Endothelial cell of umbilical vein (primary cell): ENCODE results near the gene PRR15. TPM values are rescaled to one million over a fixed set of nuclear protein-coding genes. Genes with fewer than 3 reads are reported as not detected.

Experiments used
- BruUV-seq: library from RNA; stranded (reverse); fragments of 400-500 nt; replicated peaks from 2 replicates; lab custom pipeline; 2021; lab: Mats Ljungman, UMichigan
- CTCF ChIA-PET: fragments of 300-600, 350-600 bp; sonication (Branson Sonifier 250); formaldehyde crosslinking; loops from one replicate; lab custom pipeline; 2021; ENCODE audit warnings: antibody characterized with exemption, inconsistent platforms; lab: Charles Lee
- POLR2A ChIA-PET: fragments of 300-600, 350-600 bp; sonication (Branson Sonifier 250); formaldehyde crosslinking; loops from one replicate; lab custom pipeline; 2021; ENCODE audit warnings: antibody characterized with exemption, inconsistent platforms; lab: Charles Lee
- DNase-seq: peaks from one replicate; pipeline ENCODE4 v3.0.0-alpha.2; 2011; ENCODE audit warnings: low read depth, low spot score
- FAIRE-seq: peaks from 2 replicates; lab custom pipeline; 2011; peaks lifted over from hg19 to GRCh38; lab: Jason Lieb, UNC
- H2AFZ ChIP-seq: 2 replicates; pipeline ENCODE4 v1.6.0; 2012; ENCODE audit warnings: low read depth, low read length, control low read depth, inconsistent platforms
- H3K27ac ChIP-seq: 2 replicates; pipeline ENCODE4 v1.5.1; 2011; ENCODE audit warnings: low read depth, mild to moderate bottlenecking, control low read depth, low read length, moderate library complexity; ENCODE audit not compliant: insufficient read depth
- H3K27me3 ChIP-seq, 2 experiments: 2 replicates each; pipeline versions ENCODE4 v1.6.0 to v1.6.1; 2011; ENCODE audit warnings: low read length in 2 of 2, mixed read lengths in 1 of 2; ENCODE audit not compliant: control insufficient read depth in 2 of 2, insufficient read depth in 2 of 2
- H3K36me3 ChIP-seq, 2 experiments: 2 replicates in 1 of 2; 3 replicates in 1 of 2; pipeline ENCODE4 v1.5.1; 2011; ENCODE audit warnings: low read length in 2 of 2, mild to moderate bottlenecking in 1 of 2, moderate library complexity in 1 of 2; ENCODE audit not compliant: control insufficient read depth in 2 of 2, insufficient read depth in 2 of 2; ENCODE audit errors: extremely low read depth in 1 of 2
- H3K4me1 ChIP-seq: 3 replicates; pipeline ENCODE4 v1.5.1; 2011; ENCODE audit warnings: mild to moderate bottlenecking, low read length; ENCODE audit not compliant: control insufficient read depth, insufficient read depth; ENCODE audit errors: extremely low read depth
- H3K4me2 ChIP-seq: 2 replicates; pipeline ENCODE4 v1.6.1; 2011; ENCODE audit warnings: low read length, control low read depth, mixed read lengths; ENCODE audit not compliant: insufficient read depth
- H3K4me3 ChIP-seq, 3 experiments: fragments of 200-600 bp in 1 of 3; sonication (generic), shearing (Covaris generic) in 1 of 3; replicated peaks in 1 of 3; 2 replicates each; pipeline ENCODE4 v1.5.1; 2011 to 2016; ENCODE audit warnings: control low read depth in 3 of 3, low read length in 3 of 3, mild to moderate bottlenecking in 2 of 3, inconsistent platforms in 1 of 3, low read depth in 1 of 3, moderate library complexity in 1 of 3; ENCODE audit not compliant: insufficient read depth in 1 of 3
- H3K79me2 ChIP-seq: 2 replicates; pipeline ENCODE4 v1.6.0; 2012; ENCODE audit warnings: low read length, inconsistent platforms; ENCODE audit not compliant: control insufficient read depth, insufficient read depth
- H3K9ac ChIP-seq: replicated peaks from 2 replicates; pipeline ENCODE3; 2011; ENCODE audit warnings: low read length, control low read depth; ENCODE audit not compliant: insufficient read depth; ENCODE audit errors: extremely low read depth
- H3K9me1 ChIP-seq: replicated peaks from 3 replicates; pipeline ENCODE4 v1.6.0; 2011; ENCODE audit warnings: mild to moderate bottlenecking, low read length; ENCODE audit not compliant: control insufficient read depth, insufficient read depth; ENCODE audit errors: extremely low read depth
- H3K9me3 ChIP-seq: replicated peaks from 2 replicates; pipeline ENCODE4 v1.5.1; 2012; ENCODE audit warnings: low read length, inconsistent platforms; ENCODE audit not compliant: control insufficient read depth, insufficient read depth
- H4K20me1 ChIP-seq: replicated peaks from 2 replicates; pipeline ENCODE3; 2011; ENCODE audit warnings: mild to moderate bottlenecking, low read length; ENCODE audit not compliant: control insufficient read depth, insufficient read depth; ENCODE audit errors: extremely low read depth
- CTCF ChIP-seq, 2 donors: IDR thresholded peaks; 1 replicate in 1 of 2; 2 replicates in 1 of 2; pipeline ENCODE4 v1.5.1; 2011; ENCODE audit warnings: low read length in 2 of 2, mild to moderate bottlenecking in 2 of 2, moderate library complexity in 2 of 2, control low read depth in 1 of 2, inconsistent platforms in 1 of 2, low read depth in 1 of 2; ENCODE audit not compliant: insufficient read depth in 1 of 2; ENCODE audit errors: extremely low read depth in 1 of 2
- EZH2 ChIP-seq: IDR thresholded peaks from 2 replicates; pipeline ENCODE4 v1.6.1; 2012; ENCODE audit warnings: borderline replicate concordance, low read depth, mild to moderate bottlenecking, moderate library complexity, low read length, inconsistent platforms; ENCODE audit not compliant: severe bottlenecking
- FOS ChIP-seq: IDR thresholded peaks from 2 replicates; pipeline ENCODE4 v1.6.1; 2011; ENCODE audit warnings: mild to moderate bottlenecking, low read length, moderate library complexity, borderline replicate concordance; ENCODE audit not compliant: insufficient read depth
- GATA2 ChIP-seq: IDR thresholded peaks from 2 replicates; pipeline ENCODE4 v1.7.0; 2011; ENCODE audit warnings: low read depth, mild to moderate bottlenecking, moderate library complexity, mixed read lengths, low read length; ENCODE audit not compliant: insufficient read length, insufficient read depth
- JUN ChIP-seq: IDR thresholded peaks from 2 replicates; pipeline ENCODE4 v1.6.1; 2011; ENCODE audit warnings: borderline replicate concordance, low read depth; ENCODE audit not compliant: insufficient read length, insufficient read depth
- MAX ChIP-seq: IDR thresholded peaks from 2 replicates; pipeline ENCODE4 v1.6.1; 2011; ENCODE audit not compliant: insufficient read depth, insufficient read length
- MYC ChIP-seq: IDR thresholded peaks from one replicate; pipeline ENCODE4 v1.6.1; 2011; ENCODE audit warnings: mild to moderate bottlenecking, low read depth, low read length
- POLR2A ChIP-seq: IDR thresholded peaks from 2 replicates; pipeline ENCODE4 v1.6.1; 2012; ENCODE audit warnings: low read depth, mild to moderate bottlenecking, control low read depth, low read length
- POLR2AphosphoS5 ChIP-seq: IDR thresholded peaks from 2 replicates; pipeline ENCODE4 v1.6.1; 2012; ENCODE audit warnings: low read depth, mild to moderate bottlenecking, control low read depth, low read length, moderate library complexity; ENCODE audit not compliant: insufficient read depth
- dilution Hi-C: fragments of 300-500 bp; cut with MboI; formaldehyde crosslinking; loops from one replicate; pipeline ENCODE4 v1.15.0; 2019; ENCODE audit warnings: low sequenced_read_pairs; ENCODE audit not compliant: extremely low pct_ligation_motif_present
- intact Hi-C: fragments of 100-400 bp; cut with micrococcal nuclease; formaldehyde crosslinking; loops from one replicate; pipeline ENCODE4 v1.10.0; 2022
- polyA plus RNA-seq, 4 experiments: library from polyadenylated mRNA; depleted of rRNA in 3 of 4; stranded (reverse) in 3 of 4; unstranded in 1 of 4; fragments of >200 nt; gene quantifications; 2 replicates each; pipeline versions ENCODE4 v1.2.1 to v1.2.3, GENCODE V29; 2011 to 2012; ENCODE audit warnings: missing spikeins in 1 of 4
- total RNA-seq: library from RNA; stranded (reverse); gene quantifications from 2 replicates; pipeline ENCODE4 v1.2.3, GENCODE V29; 2021

Gene PRR15
- total and polyA plus RNA-seq, 2 donors (not counting 3 experiments of a cell fraction or from before 2014, with no cell fraction given), result 1.8 to 5.0 TPM

- Histone ChIP-seq H3K4me2 (no peak overlapping the region), H3K9ac (no peak overlapping the region), H3K27ac (no peak overlapping the region), H4K20me1 (no peaks in the 10 kb centered on the region), H3K27me3 (no peaks in the 10 kb centered on the region), H3K4me1 (no peaks in the 10 kb centered on the region), H3K9me1 (no peaks in the 10 kb centered on the region), H2AFZ (no peak overlapping the region), H3K9me3 (no peaks in the 10 kb centered on the region), H3K4me3 (no peak overlapping the region), H3K79me2 (no peaks in the 10 kb centered on the region), H3K36me3 (no peaks in the 10 kb centered on the region)
- dilution Hi-C loops (no loop called here), intact Hi-C loops (no loop called here)
- TF ChIP-seq CTCF (IDR thresholded peaks at IDR 0.05; ENCODE audit: extremely low read depth in 1 of 2, insufficient read depth in 1 of 2, low read depth in 1 of 2, low read length in 2 of 2) (no peak), JUN (no peak), POLR2A (no peak), GATA2 (no peak), MYC (no peak), FOS (no peak), POLR2AphosphoS5 (no peak), EZH2 (no peak), MAX (no peak)
- no TSS peak for BruUV-seq
- no peak for DNase-seq
- FAIRE-seq, result no peak
- CTCF ChIA-PET, result interaction anchor here (0.7 to 2.3 kb wide), 11 partner anchors 10 to 688 kb away, joined by 3 to 10 read pairs (median 3); no protein-coding TSS in a partner anchor
- POLR2A ChIA-PET, result no interaction called here
These were observed 46.5 kb downstream of the PRR15 start for GRCh38 chr7:29610086-29610485.
